ENCODE data around the gene SH3YL1.
A peak's percentile ranks its signal among the peaks of the same experiment; 100 is the strongest.

SH3YL1 gene

GRCh38 chr2:263774-264492 lies at the start of gene SH3YL1:
Gene SH3YL1 (minus strand): TSS chr2:264032. CDS start chr2:263984, 48 bp downstream.
- peak; percentile 63 for DNase-seq

GRCh38 chr2:310994-311393 lies 47.2 kb upstream of the SH3YL1 start:
- DNase-seq = no peak

- no peak for DNase-seq
Observed at GRCh38 chr2:309954-310510, 46.2 kb upstream of the SH3YL1 start.

GRCh38 chr2:309148-309953 lies 45.5 kb upstream of the SH3YL1 start:
- DNase-seq = peak; percentile 6

- no peak for DNase-seq
Observed at GRCh38 chr2:305366-305765, 41.5 kb upstream of the SH3YL1 start.

GRCh38 chr2:296354-296753 lies 32.5 kb upstream of the SH3YL1 start:
- no peak for DNase-seq

- DNase-seq = no peak
Observed at GRCh38 chr2:295090-295489, 31.3 kb upstream of the SH3YL1 start.

- DNase-seq = no peak
Observed at GRCh38 chr2:290090-290722, 26.4 kb upstream of the SH3YL1 start.

- DNase-seq = no peak
Observed at GRCh38 chr2:289362-290089, 25.7 kb upstream of the SH3YL1 start.

GRCh38 chr2:288758-289361 lies 25.0 kb upstream of the SH3YL1 start:
- DNase-seq = no peak

GRCh38 chr2:287911-288757 lies 24.3 kb upstream of the SH3YL1 start, which contains the start of gene ALKAL2:
Gene ALKAL2 (minus strand): TSS chr2:288091. CDS start chr2:287835, 256 bp downstream.
- no peak for DNase-seq

GRCh38 chr2:287471-287885 lies 23.6 kb upstream of the SH3YL1 start:
- DNase-seq = no peak

GRCh38 chr2:286774-287392 lies 23.1 kb upstream of the SH3YL1 start:
- no peak for DNase-seq

GRCh38 chr2:286035-286434 lies 22.2 kb upstream of the SH3YL1 start:
- DNase-seq = no peak

- DNase-seq = no peak
Observed at GRCh38 chr2:285531-285930, 21.7 kb upstream of the SH3YL1 start.

GRCh38 chr2:284896-285492 lies 21.2 kb upstream of the SH3YL1 start:
- no peak for DNase-seq

- no peak for DNase-seq
Observed at GRCh38 chr2:283996-284794, 20.4 kb upstream of the SH3YL1 start.

- no peak for DNase-seq
Observed at GRCh38 chr2:282371-283263, 18.8 kb upstream of the SH3YL1 start.
